HG03159 (cell line): ENCODE data around the gene IGLL5.
"Not testable (repeated sequence)": the region's sequence is repeated elsewhere in the genome, so short reads cannot be mapped to it uniquely, and the experiment has no call there.

Experiments used
- ATAC-seq: cut with Tn5 transposase; IDR thresholded peaks from one replicate; pipeline ENCODE4 v1.9.1; 2021; ENCODE audit warnings: mild to moderate bottlenecking, moderate library complexity; ENCODE audit not compliant: unreplicated experiment

IGLL5 gene

DNA sequence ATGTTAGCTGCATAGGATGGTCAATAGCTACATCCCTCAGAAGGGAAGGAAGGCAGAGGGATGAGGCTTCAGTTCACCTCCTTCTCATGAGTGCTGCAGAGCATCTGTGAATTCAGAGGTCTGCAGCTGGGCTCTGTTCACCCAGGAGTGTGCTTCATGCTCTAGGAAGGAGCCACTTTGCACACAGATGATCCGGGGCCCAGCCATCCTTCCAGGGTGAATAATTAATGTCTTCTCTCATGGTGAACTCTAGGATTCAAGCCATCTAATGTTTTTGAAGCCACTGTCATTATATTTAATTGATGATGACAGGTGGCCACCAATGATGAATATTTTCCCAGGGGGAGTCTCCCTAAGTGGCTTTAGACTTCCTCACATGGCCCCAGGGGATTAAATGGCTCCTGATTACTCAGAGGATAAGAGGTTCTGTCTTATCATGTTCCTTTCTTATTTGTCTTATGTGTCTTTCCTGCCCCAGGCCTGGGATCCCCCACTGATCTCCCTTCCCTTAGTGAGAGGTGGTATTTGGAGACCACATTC lies 10.9 kb downstream of the IGLL5 start:
- ATAC-seq: not testable (repeated sequence)

DNA sequence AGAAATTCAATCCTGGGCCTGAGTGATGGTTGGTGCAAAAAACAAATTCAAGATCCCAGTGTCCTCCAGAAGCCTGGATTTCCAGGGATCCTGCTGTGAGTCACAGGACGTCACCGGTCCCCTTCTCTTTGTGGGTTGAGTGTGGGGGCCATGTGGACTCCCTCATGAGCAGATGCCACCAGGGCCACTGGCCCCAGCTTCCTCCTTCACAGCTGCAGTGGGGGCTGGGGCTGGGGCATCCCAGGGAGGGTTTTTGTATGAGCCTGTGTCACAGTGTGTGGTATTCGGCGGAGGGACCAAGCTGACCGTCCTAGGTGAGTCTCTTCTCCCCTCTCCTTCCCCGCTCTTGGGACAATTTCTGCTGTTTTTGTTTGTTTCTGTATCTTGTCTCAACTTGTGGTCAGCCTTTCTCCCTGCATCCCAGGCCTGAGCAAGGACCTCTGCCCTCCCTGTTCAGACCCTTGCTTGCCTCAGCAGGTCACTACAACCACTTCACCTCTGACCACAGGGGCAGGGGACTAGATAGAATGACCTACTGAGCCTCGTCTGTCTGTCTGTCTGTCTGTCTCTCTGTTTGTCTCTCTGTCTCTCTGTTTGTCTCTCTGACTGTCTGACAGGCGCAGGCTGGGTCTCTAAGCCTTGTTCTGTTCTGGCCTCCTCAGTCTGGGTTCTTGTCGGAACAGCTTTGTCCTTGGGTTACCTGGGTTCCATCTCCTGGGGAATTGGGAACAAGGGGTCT lies 11.9 kb downstream of the IGLL5 start:
- not testable (repeated sequence) for ATAC-seq

DNA sequence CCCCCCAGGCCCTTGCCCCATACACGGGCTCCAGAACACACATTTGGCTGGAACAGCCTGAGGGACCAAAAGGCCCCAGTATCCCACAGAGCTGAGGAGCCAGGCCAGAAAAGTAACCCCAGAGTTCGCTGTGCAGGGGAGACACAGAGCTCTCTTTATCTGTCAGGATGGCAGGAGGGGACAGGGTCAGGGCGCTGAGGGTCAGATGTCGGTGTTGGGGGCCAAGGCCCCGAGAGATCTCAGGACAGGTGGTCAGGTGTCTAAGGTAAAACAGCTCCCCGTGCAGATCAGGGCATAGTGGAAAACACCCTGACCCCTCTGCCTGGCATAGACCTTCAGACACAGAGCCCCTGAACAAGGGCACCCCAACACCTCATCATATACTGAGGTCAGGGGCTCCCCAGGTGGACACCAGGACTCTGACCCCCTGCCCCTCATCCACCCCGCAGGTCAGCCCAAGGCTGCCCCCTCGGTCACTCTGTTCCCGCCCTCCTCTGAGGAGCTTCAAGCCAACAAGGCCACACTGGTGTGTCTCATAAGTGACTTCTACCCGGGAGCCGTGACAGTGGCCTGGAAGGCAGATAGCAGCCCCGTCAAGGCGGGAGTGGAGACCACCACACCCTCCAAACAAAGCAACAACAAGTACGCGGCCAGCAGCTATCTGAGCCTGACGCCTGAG lies 13.1 kb downstream of the IGLL5 start:
- not testable (repeated sequence) for ATAC-seq

DNA sequence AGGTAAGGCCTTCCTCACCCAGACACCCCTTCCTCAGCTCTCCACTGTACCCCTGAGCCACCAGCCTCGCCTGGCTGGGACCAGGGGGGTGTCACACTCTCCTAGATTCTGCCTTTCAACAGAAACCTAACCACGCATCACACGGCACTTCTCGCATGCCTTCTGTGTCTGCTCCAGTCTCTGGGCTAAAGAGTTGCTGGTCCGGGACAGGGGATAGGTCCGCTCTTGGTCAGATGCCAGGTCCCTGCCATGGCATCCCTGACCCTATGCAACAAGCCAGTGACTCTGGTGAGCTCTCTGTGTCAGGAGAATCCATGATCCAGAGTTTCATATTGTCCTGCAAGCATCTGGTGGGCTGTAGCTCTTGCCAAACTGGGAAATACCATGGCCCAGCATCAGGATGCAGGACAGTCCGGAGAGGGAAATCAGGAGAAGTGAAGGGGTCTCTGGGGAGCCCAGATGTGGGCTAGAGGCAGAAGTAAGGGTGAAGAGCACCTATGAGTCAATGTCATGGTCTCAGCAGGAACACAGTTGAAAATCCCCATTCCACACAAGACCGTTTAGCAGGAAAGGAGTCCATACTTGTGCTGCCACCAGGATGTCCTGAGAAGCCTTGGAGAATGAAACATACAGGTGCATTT lies 14.1 kb downstream of the IGLL5 start:
- ATAC-seq: no peak

DNA sequence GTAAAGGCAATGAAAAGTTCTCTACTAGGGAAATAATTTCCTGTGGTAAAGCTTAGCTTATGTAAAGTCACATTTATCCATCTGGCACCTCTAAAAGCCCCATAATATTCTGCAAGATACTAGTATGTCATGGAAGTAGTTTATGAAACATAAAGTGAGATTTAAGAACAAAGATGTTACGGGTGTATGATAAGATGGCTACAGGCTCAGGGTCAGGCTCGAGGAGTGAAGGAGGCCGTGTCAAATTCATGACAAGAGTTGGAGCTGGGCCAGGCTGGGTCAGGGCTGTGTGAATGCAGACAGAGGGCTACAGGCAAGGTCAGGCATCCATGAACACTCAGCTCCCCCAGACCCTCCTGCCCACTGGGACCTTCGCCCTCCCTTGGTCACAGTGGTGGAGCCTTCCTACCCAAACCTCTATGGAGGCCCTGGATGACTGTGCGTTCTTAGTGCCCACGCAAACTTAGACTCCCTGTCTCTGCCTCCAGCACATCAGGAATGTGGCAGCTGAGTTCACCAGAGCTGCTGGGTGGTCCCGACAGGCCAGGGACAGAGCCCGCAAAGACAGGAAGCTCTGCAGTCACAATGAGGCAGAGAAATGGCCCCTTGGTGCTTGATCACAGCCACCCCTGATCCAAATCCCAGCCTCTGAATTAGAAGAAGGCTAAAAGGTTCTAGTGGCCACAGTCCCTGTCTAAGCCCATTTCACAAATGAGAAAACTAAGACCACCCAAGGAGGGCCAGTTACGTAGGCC lies 14.8 kb downstream of the IGLL5 start:
- no peak for ATAC-seq

DNA sequence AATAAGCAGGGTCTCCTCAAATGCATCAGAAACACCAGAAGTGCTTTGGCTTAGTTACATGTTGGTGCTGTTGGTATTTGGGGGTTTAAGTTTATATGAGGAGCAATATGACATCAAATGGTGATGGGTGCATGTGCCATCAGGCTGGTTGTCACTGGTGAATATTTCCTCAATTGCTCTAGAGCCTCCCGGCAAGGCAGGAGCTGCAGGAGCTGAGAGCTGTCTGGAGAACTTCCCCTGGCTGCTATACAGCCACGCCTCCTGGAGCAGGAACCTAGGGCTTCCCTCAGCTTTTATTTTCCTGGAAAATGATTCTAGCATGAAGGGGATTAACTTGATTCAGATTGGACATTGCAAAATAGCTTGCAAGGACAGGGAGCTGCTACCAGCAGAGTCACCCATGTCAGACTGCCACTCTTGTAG lies 15.8 kb downstream of the IGLL5 start:
- ATAC-seq: no peak

GRCh38 chr22:22903781-22904192 lies 16.2 kb downstream of the IGLL5 start:
- not testable (repeated sequence) for ATAC-seq

DNA sequence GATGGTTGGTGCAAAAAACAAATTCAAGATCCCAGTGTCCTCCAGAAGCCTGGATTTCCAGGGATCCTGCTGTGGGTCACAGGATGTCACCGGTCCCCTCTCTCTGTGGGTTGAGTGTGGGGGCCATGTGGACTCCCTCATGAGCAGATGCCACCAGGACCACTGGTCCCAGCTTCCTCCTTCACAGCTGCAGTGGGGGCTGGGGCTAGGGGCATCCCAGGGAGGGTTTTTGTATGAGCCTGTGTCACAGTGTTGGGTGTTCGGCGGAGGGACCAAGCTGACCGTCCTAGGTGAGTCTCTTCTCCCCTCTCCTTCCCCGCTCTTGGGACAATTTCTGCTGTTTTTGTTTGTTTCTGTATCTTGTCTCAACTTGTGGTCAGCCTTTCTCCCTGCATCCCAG lies 17.1 kb downstream of the IGLL5 start:
- ATAC-seq: not testable (repeated sequence)

DNA sequence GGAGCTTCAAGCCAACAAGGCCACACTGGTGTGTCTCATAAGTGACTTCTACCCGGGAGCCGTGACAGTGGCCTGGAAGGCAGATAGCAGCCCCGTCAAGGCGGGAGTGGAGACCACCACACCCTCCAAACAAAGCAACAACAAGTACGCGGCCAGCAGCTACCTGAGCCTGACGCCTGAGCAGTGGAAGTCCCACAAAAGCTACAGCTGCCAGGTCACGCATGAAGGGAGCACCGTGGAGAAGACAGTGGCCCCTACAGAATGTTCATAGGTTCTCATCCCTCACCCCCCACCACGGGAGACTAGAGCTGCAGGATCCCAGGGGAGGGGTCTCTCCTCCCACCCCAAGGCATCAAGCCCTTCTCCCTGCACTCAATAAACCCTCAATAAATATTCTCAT lies 18.8 kb downstream of the IGLL5 start:
- ATAC-seq: not testable (repeated sequence)

- no peak for ATAC-seq
These were observed 19.4 kb downstream of the IGLL5 start for GRCh38 chr22:22906907-22907550.

DNA sequence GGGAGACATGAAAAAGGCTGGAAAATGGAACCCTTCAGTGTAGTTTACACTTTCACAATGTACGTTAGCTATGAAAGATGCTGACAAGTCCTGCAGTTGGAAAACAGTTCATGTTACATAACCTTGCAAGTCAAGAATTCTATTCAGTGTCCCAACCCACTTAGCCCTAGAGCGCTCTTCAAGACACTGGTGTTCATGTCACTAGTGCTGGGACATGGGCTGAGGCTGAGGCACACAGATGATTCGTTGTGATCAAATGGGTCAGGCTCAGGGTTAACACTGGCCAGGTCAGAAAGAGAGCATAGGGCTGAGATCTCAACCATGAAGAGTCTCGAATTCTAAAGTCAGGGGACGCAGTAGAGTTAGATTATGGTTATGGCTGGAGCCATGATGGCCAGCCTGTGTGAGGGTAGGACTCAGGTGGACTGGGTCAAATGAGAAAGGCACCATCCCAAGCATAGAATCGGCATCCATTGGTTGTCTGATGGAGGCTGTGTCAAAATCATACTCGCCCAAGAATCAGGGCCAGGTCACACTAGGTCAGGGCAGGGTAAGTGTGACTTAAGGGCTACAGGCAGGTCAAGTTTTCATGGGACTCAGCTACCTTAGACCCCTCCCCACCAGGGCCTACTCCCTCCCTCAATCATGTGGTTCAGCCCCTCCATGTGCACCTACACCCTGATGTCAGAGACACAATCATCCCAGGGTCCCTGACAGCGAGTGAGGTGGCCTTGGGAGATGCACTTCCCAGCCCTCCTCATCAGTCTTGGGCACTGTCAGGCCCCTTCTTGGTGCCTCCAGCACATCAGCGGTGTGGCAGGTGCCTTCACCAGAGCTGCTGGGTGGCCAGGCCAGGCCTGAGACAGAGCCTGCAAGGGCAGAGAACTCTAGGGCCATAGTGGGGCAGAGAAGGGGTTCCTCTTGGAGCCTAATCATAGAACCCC lies 20.2 kb downstream of the IGLL5 start:
- ATAC-seq: no peak

DNA sequence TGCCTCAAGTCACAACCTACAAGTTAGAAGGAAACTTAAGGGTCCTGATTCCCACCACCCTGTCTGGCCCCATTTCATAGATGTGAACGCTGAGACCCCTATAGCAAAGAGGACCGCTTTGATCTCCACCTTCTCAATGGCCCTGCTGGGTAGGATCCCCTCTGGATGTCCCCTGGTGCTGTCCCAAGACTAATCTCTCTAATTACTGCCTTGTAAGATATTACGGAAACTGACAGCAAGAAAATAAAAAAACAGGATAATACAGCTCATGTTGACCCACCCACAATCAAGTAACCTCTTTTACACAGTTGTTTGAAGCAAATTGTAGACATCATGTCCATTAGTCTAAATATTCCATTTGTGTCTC lies 20.9 kb downstream of the IGLL5 start:
- no peak for ATAC-seq

- ATAC-seq: no peak
These were observed 21.5 kb downstream of the IGLL5 start for GRCh38 chr22:22908941-22909604.

- ATAC-seq: no peak
These were observed 22.1 kb downstream of the IGLL5 start for GRCh38 chr22:22909605-22910271.

- ATAC-seq: no peak
These were observed 22.9 kb downstream of the IGLL5 start for GRCh38 chr22:22910272-22911240.

GRCh38 chr22:22911327-22912134 lies 23.9 kb downstream of the IGLL5 start:
- no peak for ATAC-seq
